ENCODE data around the gene THSD7A. TPM values are rescaled to one million over a fixed set of nuclear protein-coding genes. Genes with fewer than 3 reads are reported as not detected.
A peak's percentile ranks its signal among the peaks of the same experiment; 100 is the strongest.

Gene THSD7A
- total RNA-seq, 3 donors from 2014 or later: 4.0 to 6.9 (median 4.4) TPM

DNA sequence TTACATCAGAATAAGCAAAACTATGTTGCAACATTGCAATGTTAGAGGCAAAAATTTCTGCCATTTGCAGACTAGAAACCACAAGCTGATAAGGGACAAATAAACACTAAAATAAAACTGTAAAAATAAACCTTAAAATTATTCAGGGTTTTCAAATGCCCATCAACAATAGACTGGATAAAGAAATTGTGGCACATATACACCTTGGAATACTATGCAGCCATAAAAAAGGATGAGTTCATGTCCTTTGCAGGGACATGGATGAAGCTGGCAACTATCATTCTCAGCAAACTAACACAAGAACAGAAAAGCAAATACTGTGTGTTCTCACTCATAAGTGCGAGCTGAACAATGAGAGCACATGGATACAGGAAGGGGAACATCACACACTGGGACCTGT lies 473.4 kb downstream of the THSD7A start:
- TF ChIP-seq POLR2AphosphoS5 (IDR thresholded peaks at IDR 0.05): no peak
- TF ChIP-seq, protein P1, sequence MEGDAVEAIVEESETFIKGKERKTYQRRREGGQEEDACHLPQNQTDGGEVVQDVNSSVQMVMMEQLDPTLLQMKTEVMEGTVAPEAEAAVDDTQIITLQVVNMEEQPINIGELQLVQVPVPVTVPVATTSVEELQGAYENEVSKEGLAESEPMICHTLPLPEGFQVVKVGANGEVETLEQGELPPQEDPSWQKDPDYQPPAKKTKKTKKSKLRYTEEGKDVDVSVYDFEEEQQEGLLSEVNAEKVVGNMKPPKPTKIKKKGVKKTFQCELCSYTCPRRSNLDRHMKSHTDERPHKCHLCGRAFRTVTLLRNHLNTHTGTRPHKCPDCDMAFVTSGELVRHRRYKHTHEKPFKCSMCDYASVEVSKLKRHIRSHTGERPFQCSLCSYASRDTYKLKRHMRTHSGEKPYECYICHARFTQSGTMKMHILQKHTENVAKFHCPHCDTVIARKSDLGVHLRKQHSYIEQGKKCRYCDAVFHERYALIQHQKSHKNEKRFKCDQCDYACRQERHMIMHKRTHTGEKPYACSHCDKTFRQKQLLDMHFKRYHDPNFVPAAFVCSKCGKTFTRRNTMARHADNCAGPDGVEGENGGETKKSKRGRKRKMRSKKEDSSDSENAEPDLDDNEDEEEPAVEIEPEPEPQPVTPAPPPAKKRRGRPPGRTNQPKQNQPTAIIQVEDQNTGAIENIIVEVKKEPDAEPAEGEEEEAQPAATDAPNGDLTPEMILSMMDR (IDR thresholded peaks at IDR 0.05): no peak
- TF ChIP-seq POLR2A (IDR thresholded peaks at IDR 0.05): no peak
- Histone ChIP-seq H3K4me3 (no peak overlapping the region), H3K27me3 (no peaks in the 10 kb centered on the region), H3K4me1 (no peaks in the 10 kb centered on the region), H3K9me3 (no peaks in the 10 kb centered on the region), H3K27ac (no peak overlapping the region), H3K36me3 (no peaks in the 10 kb centered on the region)
- intact Hi-C loops (cut with DNase I; ENCODE audit: low total_unique reads): no loop called here
- no peak for DNase-seq (ENCODE audit: low spot score in 2 of 2)

DNA sequence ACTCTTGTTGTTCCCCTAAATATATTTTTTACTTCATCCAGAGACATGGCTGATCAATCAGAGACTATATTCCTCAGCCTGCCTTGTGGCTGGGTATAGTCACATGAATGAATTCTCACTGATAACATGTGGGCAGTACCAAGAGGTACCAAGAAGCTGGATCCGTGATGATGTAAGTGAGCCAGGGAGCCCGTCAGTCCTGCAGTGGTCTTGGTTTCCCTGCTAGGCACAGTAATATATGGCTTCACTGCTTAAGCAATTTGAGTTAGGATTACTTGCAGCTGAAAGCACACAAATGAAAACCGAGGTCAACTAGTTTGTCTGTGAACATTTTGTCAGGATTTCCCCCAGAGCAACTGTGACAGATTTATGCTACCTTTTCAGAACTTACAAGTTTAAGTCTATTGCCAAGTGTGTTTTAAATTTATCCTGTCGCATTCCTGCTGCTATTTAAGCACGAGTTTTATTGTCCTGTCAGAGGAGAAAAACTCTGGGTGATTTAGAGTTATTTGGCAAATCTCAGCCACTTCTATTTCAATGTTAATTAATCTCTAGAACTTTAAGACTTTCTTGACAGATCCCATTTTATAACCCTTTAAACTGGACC lies 476.5 kb downstream of the THSD7A start:
- Histone ChIP-seq H3K9me3 (no peaks in the 10 kb centered on the region), H3K4me3 (no peak overlapping the region), H3K4me1 (no peaks in the 10 kb centered on the region), H3K36me3 (no peaks in the 10 kb centered on the region), H3K27ac (no peak overlapping the region), H3K27me3 (no peaks in the 10 kb centered on the region)
- intact Hi-C loops (cut with DNase I; ENCODE audit: low total_unique reads): loop anchor here (2.0 kb wide), 1 partner anchor 39 kb away; no protein-coding TSS in a partner anchor
- DNase-seq (ENCODE audit: low spot score in 2 of 2): no peak
- TF ChIP-seq POLR2AphosphoS5 (IDR thresholded peaks at IDR 0.05): no peak
- TF ChIP-seq, protein P1 (IDR thresholded peaks at IDR 0.05): no peak
- no peak for TF ChIP-seq POLR2A (IDR thresholded peaks at IDR 0.05)

- Histone ChIP-seq H3K4me1 (no peaks in the 10 kb centered on the region), H3K4me3 (no peak overlapping the region), H3K27ac (no peak overlapping the region), H3K36me3 (no peaks in the 10 kb centered on the region), H3K27me3 (no peaks in the 10 kb centered on the region), H3K9me3 (no peaks in the 10 kb centered on the region)
- intact Hi-C loops (cut with DNase I; ENCODE audit: low total_unique reads): loop anchor here (10.0 kb wide), 1 partner anchor 1008 kb away; no protein-coding TSS in a partner anchor
- TF ChIP-seq, protein P1 (IDR thresholded peaks at IDR 0.05): no peak
- no peak for TF ChIP-seq POLR2AphosphoS5 (IDR thresholded peaks at IDR 0.05)
- TF ChIP-seq POLR2A (IDR thresholded peaks at IDR 0.05): no peak
- no peak for DNase-seq (ENCODE audit: low spot score in 2 of 2)
These were observed 485.7 kb downstream of the THSD7A start for GRCh38 chr7:11346302-11346701.

GRCh38 chr7:11345621-11346020 lies 486.4 kb downstream of the THSD7A start:
- Histone ChIP-seq H3K27me3 (no peaks in the 10 kb centered on the region), H3K27ac (no peak overlapping the region), H3K4me1 (no peaks in the 10 kb centered on the region), H3K9me3 (no peaks in the 10 kb centered on the region), H3K4me3 (no peak overlapping the region), H3K36me3 (no peaks in the 10 kb centered on the region)
- no peak for DNase-seq (ENCODE audit: low spot score in 2 of 2)
- intact Hi-C loops (cut with DNase I; ENCODE audit: low total_unique reads): loop anchor here (10.0 kb wide), 1 partner anchor 1009 kb away; no protein-coding TSS in a partner anchor
- TF ChIP-seq, protein P1 (IDR thresholded peaks at IDR 0.05): no peak
- no peak for TF ChIP-seq POLR2A (IDR thresholded peaks at IDR 0.05)
- TF ChIP-seq POLR2AphosphoS5 (IDR thresholded peaks at IDR 0.05): no peak

- no peaks in the 10 kb centered on the region for H3K9me3 ChIP-seq
- no peak for TF ChIP-seq POLR2AphosphoS5 (IDR thresholded peaks at IDR 0.05)
- TF ChIP-seq, protein P1 (IDR thresholded peaks at IDR 0.05): peak; percentile 27 to 71 (median 66)
- no peak for TF ChIP-seq POLR2A (IDR thresholded peaks at IDR 0.05)
- intact Hi-C loops (cut with DNase I; ENCODE audit: low total_unique reads): loop anchor here (10.0 kb wide), 1 partner anchor 1011 kb away; no protein-coding TSS in a partner anchor
These were observed 488.1 kb downstream of the THSD7A start for GRCh38 chr7:11343818-11344413.

More at GRCh38 chr7:11343818-11344413, 488.1 kb downstream of the THSD7A start:
- no peaks in the 10 kb centered on the region for H3K27me3 ChIP-seq
- H3K4me3 ChIP-seq: no peak overlapping the region
- DNase-seq (ENCODE audit: low spot score in 2 of 2): no peak
- no peak overlapping the region for H3K27ac ChIP-seq
- H3K36me3 ChIP-seq: no peaks in the 10 kb centered on the region
- no peaks in the 10 kb centered on the region for H3K4me1 ChIP-seq

Data from breast epithelium (tissue), 4 donors.